ENCODE measurements around the gene CRTC3.

CRTC3 gene

GRCh38 chr15:90620379-90621067, 90.8 kb downstream of the CRTC3 start:
- Histone ChIP-seq H3K27ac (no peak overlapping the region), H3K9me3 (no peaks in the 10 kb centered on the region), H3K4me1 (peaks cover 0 to 39% (median 14%) of the 10 kb centered on the region in 4 donors), H3K4me3 (no peak overlapping the region), H3K27me3 (no peaks in the 10 kb centered on the region), H3K36me3 (peaks cover 40 to 91% (median 67%) of the 10 kb centered on the region in 3 donors)
- DNase-seq: no peak
- intact Hi-C loops (cut with DNase I; ENCODE audit: low total_unique reads): no loop called here
- TF ChIP-seq, protein P1, sequence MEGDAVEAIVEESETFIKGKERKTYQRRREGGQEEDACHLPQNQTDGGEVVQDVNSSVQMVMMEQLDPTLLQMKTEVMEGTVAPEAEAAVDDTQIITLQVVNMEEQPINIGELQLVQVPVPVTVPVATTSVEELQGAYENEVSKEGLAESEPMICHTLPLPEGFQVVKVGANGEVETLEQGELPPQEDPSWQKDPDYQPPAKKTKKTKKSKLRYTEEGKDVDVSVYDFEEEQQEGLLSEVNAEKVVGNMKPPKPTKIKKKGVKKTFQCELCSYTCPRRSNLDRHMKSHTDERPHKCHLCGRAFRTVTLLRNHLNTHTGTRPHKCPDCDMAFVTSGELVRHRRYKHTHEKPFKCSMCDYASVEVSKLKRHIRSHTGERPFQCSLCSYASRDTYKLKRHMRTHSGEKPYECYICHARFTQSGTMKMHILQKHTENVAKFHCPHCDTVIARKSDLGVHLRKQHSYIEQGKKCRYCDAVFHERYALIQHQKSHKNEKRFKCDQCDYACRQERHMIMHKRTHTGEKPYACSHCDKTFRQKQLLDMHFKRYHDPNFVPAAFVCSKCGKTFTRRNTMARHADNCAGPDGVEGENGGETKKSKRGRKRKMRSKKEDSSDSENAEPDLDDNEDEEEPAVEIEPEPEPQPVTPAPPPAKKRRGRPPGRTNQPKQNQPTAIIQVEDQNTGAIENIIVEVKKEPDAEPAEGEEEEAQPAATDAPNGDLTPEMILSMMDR (IDR thresholded peaks at IDR 0.05): no peak

- no peak for DNase-seq
- Histone ChIP-seq H3K4me3 (no peak overlapping the region), H3K9me3 (no peaks in the 10 kb centered on the region), H3K4me1 (peaks cover 0 to 16% (median 8%) of the 10 kb centered on the region in 4 donors), H3K27me3 (no peaks in the 10 kb centered on the region), H3K36me3 (peaks cover 62 to 98% (median 83%) of the 10 kb centered on the region in 3 donors), H3K27ac (peak overlapping the region; percentile 58 to 64)
- TF ChIP-seq, protein P1 (IDR thresholded peaks at IDR 0.05): no peak
- intact Hi-C loops (cut with DNase I; ENCODE audit: low total_unique reads): no loop called here
Measured at GRCh38 chr15:90623854-90624253, 94.1 kb downstream of the CRTC3 start.

DNA sequence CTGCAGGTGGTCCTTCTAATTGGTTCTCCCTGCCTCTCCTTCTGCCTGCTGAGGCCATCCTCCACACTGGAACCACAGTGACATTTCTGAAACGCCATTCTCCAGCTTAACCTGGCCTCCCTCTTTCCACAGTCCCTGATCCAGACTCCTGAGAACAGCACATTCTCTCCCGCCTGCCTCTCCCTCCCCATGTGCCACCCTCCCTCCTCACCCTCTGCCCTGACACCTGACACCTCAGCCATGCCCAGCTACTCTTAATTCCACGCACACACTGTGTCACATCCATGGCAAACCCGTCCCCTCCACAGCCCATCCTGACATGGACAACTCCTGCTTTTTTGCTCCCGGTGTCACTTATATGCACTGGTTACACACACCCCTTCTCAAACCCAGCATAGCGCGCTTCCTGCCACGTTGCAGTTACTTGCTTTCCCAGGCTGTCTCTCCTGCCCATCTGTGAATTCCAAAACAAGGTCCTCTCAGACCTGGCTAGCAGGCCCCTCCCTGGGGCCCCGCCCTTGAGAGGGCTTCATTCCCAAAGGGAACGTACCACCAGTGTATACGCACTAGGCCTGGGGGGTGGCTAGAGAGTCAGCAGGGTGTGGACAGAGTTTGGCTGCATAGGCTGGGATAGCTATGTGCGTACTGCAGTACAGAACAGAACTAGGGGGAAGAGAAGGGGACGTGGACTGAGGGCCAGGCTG, 94.7 kb downstream of the CRTC3 start:
- DNase-seq: no peak
- H3K27ac ChIP-seq: peak overlapping the region; percentile 58 to 64
- H3K4me3 ChIP-seq: no peak overlapping the region
- intact Hi-C loops (cut with DNase I; ENCODE audit: low total_unique reads): no loop called here
- TF ChIP-seq, protein P1 (IDR thresholded peaks at IDR 0.05): no peak
- H3K9me3 ChIP-seq: no peaks in the 10 kb centered on the region
- peaks cover 63 to 98% (median 89%) of the 10 kb centered on the region in 3 donors for H3K36me3 ChIP-seq
- peaks cover 0 to 15% (median 7%) of the 10 kb centered on the region in 4 donors for H3K4me1 ChIP-seq
- H3K27me3 ChIP-seq: no peaks in the 10 kb centered on the region

- peak overlapping the region; percentile 58 to 64 for H3K27ac ChIP-seq
- TF ChIP-seq, protein P1 (IDR thresholded peaks at IDR 0.05): no peak
- peaks cover 63 to 98% (median 89%) of the 10 kb centered on the region in 3 donors for H3K36me3 ChIP-seq
- intact Hi-C loops (cut with DNase I; ENCODE audit: low total_unique reads): no loop called here
- peaks cover 0 to 15% (median 7%) of the 10 kb centered on the region in 4 donors for H3K4me1 ChIP-seq
- no peaks in the 10 kb centered on the region for H3K27me3 ChIP-seq
- no peaks in the 10 kb centered on the region for H3K9me3 ChIP-seq
- H3K4me3 ChIP-seq: no peak overlapping the region
- no peak for DNase-seq
Measured at GRCh38 chr15:90625037-90625436, 95.3 kb downstream of the CRTC3 start.

GRCh38 chr15:90629217-90629616, 99.5 kb downstream of the CRTC3 start:
- H3K9me3 ChIP-seq: no peaks in the 10 kb centered on the region
- peak in 1 of 2 donors; percentile 34 for DNase-seq
- no peak overlapping the region for H3K4me3 ChIP-seq
- H3K4me1 ChIP-seq: peaks cover 0 to 11% (median 3%) of the 10 kb centered on the region in 4 donors
- TF ChIP-seq, protein P1 (IDR thresholded peaks at IDR 0.05): no peak
- intact Hi-C loops (cut with DNase I; ENCODE audit: low total_unique reads): no loop called here
- H3K27ac ChIP-seq: no peak overlapping the region
- H3K36me3 ChIP-seq: peaks cover 76 to 94% (median 83%) of the 10 kb centered on the region in 3 donors
- no peaks in the 10 kb centered on the region for H3K27me3 ChIP-seq

Data from tibial artery (tissue), 4 donors.